Adipocyte (in vitro differentiated cells): Measurements from ENCODE around the gene RRAS2.

Experiments used
- DNase-seq: peaks from one replicate; pipeline ENCODE4 v3.0.0-alpha.2; 2015; ENCODE audit warnings: low read depth
- H3K27me3 ChIP-seq: replicated peaks from 2 replicates; pipeline ENCODE4 v1.7.0; 2013; ENCODE audit warnings: mild to moderate bottlenecking, low read length, moderate library complexity; ENCODE audit not compliant: control insufficient read depth, insufficient read depth
- H3K36me3 ChIP-seq: 2 replicates; pipeline ENCODE4 v1.7.0; 2013; ENCODE audit warnings: low read length, mild to moderate bottlenecking, moderate library complexity; ENCODE audit not compliant: control insufficient read depth, insufficient read depth, severe bottlenecking
- H3K4me1 ChIP-seq: 2 replicates; pipeline ENCODE4 v1.7.0; 2013; ENCODE audit warnings: mild to moderate bottlenecking, low read length, moderate library complexity; ENCODE audit not compliant: control insufficient read depth, insufficient read depth
- H3K4me3 ChIP-seq: 2 replicates; pipeline ENCODE4 v1.7.0; 2013; ENCODE audit warnings: mild to moderate bottlenecking, low read length, moderate library complexity
- H3K9ac ChIP-seq: 2 replicates; pipeline ENCODE4 v1.7.0; 2013; ENCODE audit warnings: mild to moderate bottlenecking, low read length, moderate library complexity
- H3K9me3 ChIP-seq: 2 replicates; pipeline ENCODE4 v1.7.0; 2013; ENCODE audit warnings: mild to moderate bottlenecking, low read length, moderate library complexity; ENCODE audit not compliant: control insufficient read depth

RRAS2 gene

GRCh38 chr11:14336507-14337503, 22.2 kb downstream of the RRAS2 start:
- H3K4me3 ChIP-seq = peak overlapping the region; percentile 60
- H3K27me3 ChIP-seq = no peaks in the 10 kb centered on the region
- H3K9ac ChIP-seq = peak overlapping the region; percentile 35
- no peaks in the 10 kb centered on the region for H3K36me3 ChIP-seq
- H3K4me1 ChIP-seq = peaks cover 52% of the 10 kb centered on the region
- DNase-seq = peak; percentile 73
- peaks cover 3% of the 10 kb centered on the region for H3K9me3 ChIP-seq

GRCh38 chr11:14335712-14336111, 23.3 kb downstream of the RRAS2 start:
- no peaks in the 10 kb centered on the region for H3K36me3 ChIP-seq
- peaks cover 3% of the 10 kb centered on the region for H3K9me3 ChIP-seq
- DNase-seq = no peak
- peaks cover 42% of the 10 kb centered on the region for H3K4me1 ChIP-seq
- H3K27me3 ChIP-seq = no peaks in the 10 kb centered on the region
- peak overlapping the region; percentile 60 for H3K4me3 ChIP-seq
- H3K9ac ChIP-seq = peak overlapping the region; percentile 17

- H3K4me3 ChIP-seq = peak overlapping the region; percentile 60
- no peaks in the 10 kb centered on the region for H3K27me3 ChIP-seq
- peaks cover 3% of the 10 kb centered on the region for H3K9me3 ChIP-seq
- DNase-seq = no peak
- peaks cover 41% of the 10 kb centered on the region for H3K4me1 ChIP-seq
- no peak overlapping the region for H3K9ac ChIP-seq
- no peaks in the 10 kb centered on the region for H3K36me3 ChIP-seq
Measured at GRCh38 chr11:14334893-14335292, 24.1 kb downstream of the RRAS2 start.

GRCh38 chr11:14334192-14334591, 24.8 kb downstream of the RRAS2 start:
- H3K4me3 ChIP-seq = no peak overlapping the region
- DNase-seq = no peak
- H3K27me3 ChIP-seq = no peaks in the 10 kb centered on the region
- H3K36me3 ChIP-seq = no peaks in the 10 kb centered on the region
- peaks cover 41% of the 10 kb centered on the region for H3K4me1 ChIP-seq
- no peak overlapping the region for H3K9ac ChIP-seq
- peaks cover 3% of the 10 kb centered on the region for H3K9me3 ChIP-seq

- no peak overlapping the region for H3K4me3 ChIP-seq
- no peak for DNase-seq
- H3K27me3 ChIP-seq = no peaks in the 10 kb centered on the region
- no peak overlapping the region for H3K9ac ChIP-seq
- H3K36me3 ChIP-seq = no peaks in the 10 kb centered on the region
- peaks cover 3% of the 10 kb centered on the region for H3K9me3 ChIP-seq
- H3K4me1 ChIP-seq = peaks cover 24% of the 10 kb centered on the region
Measured at GRCh38 chr11:14331476-14332136, 27.4 kb downstream of the RRAS2 start.

GRCh38 chr11:14330881-14331280, 28.1 kb downstream of the RRAS2 start:
- DNase-seq = no peak
- no peak overlapping the region for H3K4me3 ChIP-seq
- no peak overlapping the region for H3K9ac ChIP-seq
- H3K36me3 ChIP-seq = no peaks in the 10 kb centered on the region
- H3K27me3 ChIP-seq = no peaks in the 10 kb centered on the region
- H3K9me3 ChIP-seq = no peaks in the 10 kb centered on the region
- H3K4me1 ChIP-seq = peaks cover 24% of the 10 kb centered on the region

GRCh38 chr11:14329702-14330101, 29.3 kb downstream of the RRAS2 start:
- Histone ChIP-seq H3K4me1 (peaks cover 20% of the 10 kb centered on the region), H3K9me3 (no peaks in the 10 kb centered on the region), H3K36me3 (no peaks in the 10 kb centered on the region), H3K9ac (no peak overlapping the region), H3K4me3 (no peak overlapping the region), H3K27me3 (no peaks in the 10 kb centered on the region)
- DNase-seq = no peak

- Histone ChIP-seq H3K36me3 (no peaks in the 10 kb centered on the region), H3K4me3 (no peak overlapping the region), H3K9ac (no peak overlapping the region)
Measured at GRCh38 chr11:14327116-14327515, 31.9 kb downstream of the RRAS2 start.

GRCh38 chr11:14323118-14323676, 35.8 kb downstream of the RRAS2 start:
- Histone ChIP-seq H3K4me3 (no peak overlapping the region), H3K36me3 (no peaks in the 10 kb centered on the region), H3K9ac (no peak overlapping the region), H3K27me3 (no peaks in the 10 kb centered on the region), H3K9me3 (no peaks in the 10 kb centered on the region), H3K4me1 (peaks cover 35% of the 10 kb centered on the region)
- no peak for DNase-seq

More at GRCh38 chr11:14327116-14327515, 31.9 kb downstream of the RRAS2 start:
- Histone ChIP-seq H3K4me1 (peaks cover 23% of the 10 kb centered on the region), H3K27me3 (no peaks in the 10 kb centered on the region), H3K9me3 (no peaks in the 10 kb centered on the region)
- no peak for DNase-seq

GRCh38 chr11:14322510-14322909, 36.5 kb downstream of the RRAS2 start:
- no peaks in the 10 kb centered on the region for H3K27me3 ChIP-seq
- H3K9me3 ChIP-seq = no peaks in the 10 kb centered on the region
- peaks cover 35% of the 10 kb centered on the region for H3K4me1 ChIP-seq
- H3K9ac ChIP-seq = no peak overlapping the region
- H3K4me3 ChIP-seq = no peak overlapping the region
- DNase-seq = no peak
- no peaks in the 10 kb centered on the region for H3K36me3 ChIP-seq

- DNase-seq = peak; percentile 39
- no peaks in the 10 kb centered on the region for H3K27me3 ChIP-seq
- no peak overlapping the region for H3K4me3 ChIP-seq
- peaks cover 23% of the 10 kb centered on the region for H3K4me1 ChIP-seq
- no peaks in the 10 kb centered on the region for H3K9me3 ChIP-seq
- no peaks in the 10 kb centered on the region for H3K36me3 ChIP-seq
- no peak overlapping the region for H3K9ac ChIP-seq
Measured at GRCh38 chr11:14320020-14320419, 39.0 kb downstream of the RRAS2 start.
